ENCODE results near the gene KCNS3.

The KCNS3 gene

DNA sequence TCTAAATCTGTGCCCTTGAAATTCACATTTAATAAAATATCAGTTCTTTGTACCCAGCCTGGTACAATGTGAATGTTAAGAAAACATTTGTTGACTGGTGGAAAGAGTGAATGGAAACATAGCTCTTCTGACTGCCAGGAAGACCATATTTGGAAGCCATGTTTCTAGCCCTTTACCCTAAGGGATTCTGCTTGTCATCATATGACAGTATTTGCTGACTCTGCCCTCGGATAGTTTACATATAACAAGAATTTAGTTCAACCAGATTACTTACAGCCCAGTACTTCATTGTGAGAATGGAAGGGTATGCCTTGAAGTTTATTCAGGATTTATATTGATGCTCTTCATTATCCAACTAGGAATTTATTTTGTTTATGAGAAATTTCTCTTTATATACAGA lies 13.8 kb upstream of the KCNS3 start:
- TF ChIP-seq YY1 (IDR thresholded peaks at IDR 0.05; ENCODE audit: low read depth) (no peak), CEBPB (IDR thresholded peaks at IDR 0.05) (no peak), EP300 (IDR thresholded peaks at IDR 0.05; ENCODE audit: borderline replicate concordance) (no peak)
- TF ChIP-seq, protein P1, sequence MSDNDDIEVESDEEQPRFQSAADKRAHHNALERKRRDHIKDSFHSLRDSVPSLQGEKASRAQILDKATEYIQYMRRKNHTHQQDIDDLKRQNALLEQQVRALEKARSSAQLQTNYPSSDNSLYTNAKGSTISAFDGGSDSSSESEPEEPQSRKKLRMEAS (IDR thresholded peaks at IDR 0.05) = no peak

DNA sequence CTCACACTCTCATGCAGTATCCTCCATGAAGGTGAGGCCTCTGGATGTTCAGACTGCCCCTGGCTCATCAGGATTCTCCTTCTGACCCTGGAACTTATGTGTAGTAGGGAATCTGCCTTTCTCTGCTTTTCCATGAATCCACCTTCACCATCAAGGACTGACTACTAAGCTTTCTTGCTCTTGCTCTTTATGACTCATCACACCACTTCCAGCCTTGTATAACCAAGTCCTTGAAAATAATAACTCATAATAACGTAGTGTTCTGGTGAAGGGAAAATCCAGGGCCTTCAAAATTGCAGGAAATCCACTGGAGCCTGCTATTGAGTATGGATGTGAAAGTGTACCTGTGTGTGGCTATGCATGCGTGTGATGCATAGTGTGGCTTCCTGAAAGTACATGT lies 11.3 kb upstream of the KCNS3 start:
- TF ChIP-seq RAD21 (IDR thresholded peaks at IDR 0.05; ENCODE audit: low read depth) (no peak), TCF12 (IDR thresholded peaks at IDR 0.05; ENCODE audit: low read depth) (no peak), NFIC (IDR thresholded peaks at IDR 0.05) (no peak), CREB1 (IDR thresholded peaks at IDR 0.05; ENCODE audit: low read depth) (no peak), YY1 (IDR thresholded peaks at IDR 0.05; ENCODE audit: low read depth) (no peak), ZBTB7A (IDR thresholded peaks at IDR 0.05; ENCODE audit: low read depth) (no peak), TAF1 (IDR thresholded peaks at IDR 0.05; ENCODE audit: low read depth) (no peak), EGR1 (IDR thresholded peaks at IDR 0.05) (no peak), CEBPB (IDR thresholded peaks at IDR 0.05) (no peak), TEAD4 (IDR thresholded peaks at IDR 0.05) (no peak), FOXM1 (IDR thresholded peaks at IDR 0.05; ENCODE audit: borderline replicate concordance, low read depth) (no peak)
- TF ChIP-seq, protein P2, sequence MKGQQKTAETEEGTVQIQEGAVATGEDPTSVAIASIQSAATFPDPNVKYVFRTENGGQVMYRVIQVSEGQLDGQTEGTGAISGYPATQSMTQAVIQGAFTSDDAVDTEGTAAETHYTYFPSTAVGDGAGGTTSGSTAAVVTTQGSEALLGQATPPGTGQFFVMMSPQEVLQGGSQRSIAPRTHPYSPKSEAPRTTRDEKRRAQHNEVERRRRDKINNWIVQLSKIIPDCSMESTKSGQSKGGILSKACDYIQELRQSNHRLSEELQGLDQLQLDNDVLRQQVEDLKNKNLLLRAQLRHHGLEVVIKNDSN (IDR thresholded peaks at IDR 0.05) = no peak
- TF ChIP-seq, protein P3, sequence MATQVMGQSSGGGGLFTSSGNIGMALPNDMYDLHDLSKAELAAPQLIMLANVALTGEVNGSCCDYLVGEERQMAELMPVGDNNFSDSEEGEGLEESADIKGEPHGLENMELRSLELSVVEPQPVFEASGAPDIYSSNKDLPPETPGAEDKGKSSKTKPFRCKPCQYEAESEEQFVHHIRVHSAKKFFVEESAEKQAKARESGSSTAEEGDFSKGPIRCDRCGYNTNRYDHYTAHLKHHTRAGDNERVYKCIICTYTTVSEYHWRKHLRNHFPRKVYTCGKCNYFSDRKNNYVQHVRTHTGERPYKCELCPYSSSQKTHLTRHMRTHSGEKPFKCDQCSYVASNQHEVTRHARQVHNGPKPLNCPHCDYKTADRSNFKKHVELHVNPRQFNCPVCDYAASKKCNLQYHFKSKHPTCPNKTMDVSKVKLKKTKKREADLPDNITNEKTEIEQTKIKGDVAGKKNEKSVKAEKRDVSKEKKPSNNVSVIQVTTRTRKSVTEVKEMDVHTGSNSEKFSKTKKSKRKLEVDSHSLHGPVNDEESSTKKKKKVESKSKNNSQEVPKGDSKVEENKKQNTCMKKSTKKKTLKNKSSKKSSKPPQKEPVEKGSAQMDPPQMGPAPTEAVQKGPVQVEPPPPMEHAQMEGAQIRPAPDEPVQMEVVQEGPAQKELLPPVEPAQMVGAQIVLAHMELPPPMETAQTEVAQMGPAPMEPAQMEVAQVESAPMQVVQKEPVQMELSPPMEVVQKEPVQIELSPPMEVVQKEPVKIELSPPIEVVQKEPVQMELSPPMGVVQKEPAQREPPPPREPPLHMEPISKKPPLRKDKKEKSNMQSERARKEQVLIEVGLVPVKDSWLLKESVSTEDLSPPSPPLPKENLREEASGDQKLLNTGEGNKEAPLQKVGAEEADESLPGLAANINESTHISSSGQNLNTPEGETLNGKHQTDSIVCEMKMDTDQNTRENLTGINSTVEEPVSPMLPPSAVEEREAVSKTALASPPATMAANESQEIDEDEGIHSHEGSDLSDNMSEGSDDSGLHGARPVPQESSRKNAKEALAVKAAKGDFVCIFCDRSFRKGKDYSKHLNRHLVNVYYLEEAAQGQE (IDR thresholded peaks at IDR 0.05; ENCODE audit: low read depth) = no peak
- TF ChIP-seq, protein P1 (IDR thresholded peaks at IDR 0.05) = no peak

DNA sequence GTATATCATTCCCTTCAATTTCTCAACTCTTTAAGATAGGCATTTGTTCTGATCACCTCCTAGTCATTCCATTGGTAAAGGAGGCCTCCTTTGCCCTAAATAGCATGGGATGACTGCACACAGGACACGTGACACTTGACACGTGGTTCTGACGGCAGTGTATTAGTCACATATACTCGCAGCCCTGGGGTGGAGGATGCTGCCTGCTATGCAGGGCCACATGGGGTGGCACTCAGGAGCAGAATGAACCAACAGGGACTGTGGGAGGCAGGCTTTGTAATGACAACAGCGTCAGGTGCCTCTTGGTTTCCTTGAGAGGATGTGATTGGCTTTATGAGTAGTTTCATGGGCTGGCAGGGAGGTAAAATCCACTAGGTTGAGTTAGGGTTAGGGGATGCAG lies 9.3 kb upstream of the KCNS3 start:
- TF ChIP-seq FOXM1 (IDR thresholded peaks at IDR 0.05; ENCODE audit: borderline replicate concordance, low read depth) = no peak
- TF ChIP-seq, protein P2 (IDR thresholded peaks at IDR 0.05) = peak; percentile 77
- no peak for TF ChIP-seq RAD21 (IDR thresholded peaks at IDR 0.05; ENCODE audit: low read depth)
- TF ChIP-seq, protein P1 (IDR thresholded peaks at IDR 0.05) = no peak
- TF ChIP-seq EP300 (IDR thresholded peaks at IDR 0.05; ENCODE audit: borderline replicate concordance) = no peak

DNA sequence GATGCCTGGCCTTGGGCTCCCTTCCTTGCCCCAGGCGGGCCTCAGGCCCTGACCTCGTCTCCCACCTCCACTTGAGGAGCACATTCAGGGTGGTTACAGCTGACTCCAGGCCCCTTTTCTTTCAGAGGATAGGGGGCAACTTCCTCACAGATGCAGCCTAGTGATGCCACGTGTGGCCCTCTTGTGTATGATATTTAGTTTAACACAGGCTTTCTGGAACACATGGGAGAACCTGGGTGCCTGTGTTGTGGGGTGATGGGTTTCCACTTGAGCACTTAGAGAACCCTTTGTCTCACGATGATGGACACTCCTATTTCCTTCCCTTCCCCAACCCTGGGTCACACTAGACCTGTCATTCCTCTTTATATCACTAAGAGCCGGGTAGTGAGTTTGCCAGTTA lies 6.8 kb upstream of the KCNS3 start:
- no peak for TF ChIP-seq YY1 (IDR thresholded peaks at IDR 0.05; ENCODE audit: low read depth)
- TF ChIP-seq RAD21 (IDR thresholded peaks at IDR 0.05; ENCODE audit: low read depth) = no peak
- no peak for TF ChIP-seq CREB1 (IDR thresholded peaks at IDR 0.05; ENCODE audit: low read depth)
- no peak for TF ChIP-seq EP300 (IDR thresholded peaks at IDR 0.05; ENCODE audit: borderline replicate concordance)
- no peak for TF ChIP-seq CEBPB (IDR thresholded peaks at IDR 0.05)
- TF ChIP-seq, protein P3 (IDR thresholded peaks at IDR 0.05; ENCODE audit: low read depth) = no peak
- TF ChIP-seq EGR1 (IDR thresholded peaks at IDR 0.05) = no peak
- no peak for TF ChIP-seq ZBTB7A (IDR thresholded peaks at IDR 0.05; ENCODE audit: low read depth)
- TF ChIP-seq, protein P1 (IDR thresholded peaks at IDR 0.05) = no peak

DNA sequence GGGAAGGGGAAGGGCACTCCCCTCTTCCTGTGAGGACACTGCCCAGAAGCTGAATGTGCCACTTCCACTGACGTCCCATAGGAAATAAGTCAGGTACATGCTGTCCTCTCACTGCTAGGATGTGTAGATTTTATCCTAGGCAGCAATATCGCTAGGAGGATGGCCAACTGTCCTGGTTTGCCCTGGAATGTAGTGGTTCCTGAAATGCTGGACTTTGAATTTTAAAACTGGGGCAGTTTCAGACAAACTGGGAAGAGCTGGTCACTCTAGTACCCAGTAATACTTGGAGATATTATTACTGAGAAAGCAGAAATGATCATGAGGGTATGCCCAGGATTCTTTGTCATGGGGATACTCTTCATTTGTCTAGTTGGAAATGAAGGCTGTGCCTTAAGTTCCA lies 5.4 kb upstream of the KCNS3 start:
- TF ChIP-seq EGR1 (IDR thresholded peaks at IDR 0.05) = no peak
- no peak for TF ChIP-seq YY1 (IDR thresholded peaks at IDR 0.05; ENCODE audit: low read depth)
- TF ChIP-seq TEAD4 (IDR thresholded peaks at IDR 0.05) = no peak
- no peak for TF ChIP-seq CEBPB (IDR thresholded peaks at IDR 0.05)
- TF ChIP-seq, protein P2 (IDR thresholded peaks at IDR 0.05) = no peak
- TF ChIP-seq RAD21 (IDR thresholded peaks at IDR 0.05; ENCODE audit: low read depth) = no peak
- TF ChIP-seq, protein P3 (IDR thresholded peaks at IDR 0.05; ENCODE audit: low read depth) = no peak
- no peak for TF ChIP-seq EP300 (IDR thresholded peaks at IDR 0.05; ENCODE audit: borderline replicate concordance)
- TF ChIP-seq NFIC (IDR thresholded peaks at IDR 0.05) = no peak
